Transverse colon (tissue), 4 donors: ENCODE results near the gene LAPTM5. TPM values are rescaled to one million over a fixed set of nuclear protein-coding genes. Genes with fewer than 3 reads are reported as not detected.

Experiments
- DNase-seq: peaks from one replicate; pipeline ENCODE4 v3.0.0-alpha.2; 2019
- H3K27ac ChIP-seq, 4 donors: fragments of 200-600 bp; sonication (generic); 2 replicates each; pipeline ENCODE4 v1.5.1; 2016 to 2018; ENCODE audit warnings: inconsistent platforms in 4 of 4
- H3K27me3 ChIP-seq: fragments of 200-600 bp; sonication (generic); 2 replicates; pipeline ENCODE4 v1.5.1; 2017; ENCODE audit warnings: inconsistent platforms
- H3K36me3 ChIP-seq, 4 donors: fragments of 200-600 bp; sonication (generic); 2 replicates each; pipeline ENCODE4 v1.5.1; 2017 to 2019; ENCODE audit warnings: inconsistent platforms in 4 of 4
- H3K4me1 ChIP-seq, 4 donors: fragments of 200-600 bp; sonication (generic); 2 replicates each; pipeline ENCODE4 v1.5.1; 2017 to 2020; ENCODE audit warnings: inconsistent platforms in 4 of 4
- H3K4me3 ChIP-seq, 4 donors: fragments of 200-600 bp; sonication (generic); 1 replicate in 1 of 4; 2 replicates in 3 of 4; pipeline versions ENCODE4 v1.5.1 to v1.6.1; 2017 to 2019; ENCODE audit warnings: inconsistent platforms in 4 of 4
- H3K9me3 ChIP-seq, 2 donors: fragments of 200-600 bp; sonication (generic); 2 replicates each; pipeline ENCODE4 v1.5.1; 2017 to 2019; ENCODE audit warnings: inconsistent platforms in 2 of 2
- EP300 ChIP-seq: sonication (generic); formaldehyde crosslinking; IDR thresholded peaks from one replicate; pipeline ENCODE4 v1.6.1; 2017; ENCODE audit warnings: antibody characterized with exemption, low read depth
- POLR2A ChIP-seq: fragments of 450-650 bp; IDR thresholded peaks from one replicate; pipeline ENCODE4 v1.6.1; 2016; ENCODE audit warnings: antibody characterized with exemption, mild to moderate bottlenecking, moderate library complexity
- POLR2AphosphoS5 ChIP-seq, 3 donors: sonication (generic); formaldehyde crosslinking; IDR thresholded peaks; one replicate each; pipeline ENCODE4 v1.6.1; 2016; ENCODE audit warnings: antibody characterized with exemption in 3 of 3
- WGBS, 2 donors: methylation state at CpG; one replicate each; pipeline ENCODE4 v1.1.5; 2018; ENCODE audit warnings: low coverage in 1 of 2; 5-methylcytosine and 5-hydroxymethylcytosine counted together
- in situ Hi-C, 4 donors: fragments of 200-750 bp; cut with MboI; loops; one replicate each; pipeline versions ENCODE4 v1.15.0 to v1.15.1; 2017; ENCODE audit warnings: low sequenced_read_pairs in 3 of 4, low pct_ligation_motif_present in 1 of 4, low pct_unique_long_range_greater_than_20kb in 1 of 4
- intact Hi-C: fragments of 100-400 bp; cut with DNase I; formaldehyde crosslinking; loops from one replicate; pipeline ENCODE4 v1.15.1; 2023; ENCODE audit warnings: low total_unique reads
- total RNA-seq, 4 donors: library from RNA; depleted of rRNA; stranded (reverse); fragments of >200 nt; gene quantifications; one replicate each; pipeline ENCODE4 v1.1.0, GENCODE V29; 2016
- TF ChIP-seq, protein P1 (sequence below), 5 experiments: fragments of 200-600 bp in 3 of 5; fragments of 450-650 bp in 2 of 5; sonication (generic) in 3 of 5; IDR thresholded peaks; 1 replicate in 2 of 5; 2 replicates in 3 of 5; pipeline ENCODE4 v1.5.1; 2016 to 2017; ENCODE audit warnings: antibody characterized with exemption in 5 of 5, inconsistent platforms in 3 of 5, mild to moderate bottlenecking in 2 of 5, moderate library complexity in 1 of 5

Gene LAPTM5
- total RNA-seq, 4 donors from 2014 or later, result 5.2 to 66.6 (median 34.5) TPM

DNA sequence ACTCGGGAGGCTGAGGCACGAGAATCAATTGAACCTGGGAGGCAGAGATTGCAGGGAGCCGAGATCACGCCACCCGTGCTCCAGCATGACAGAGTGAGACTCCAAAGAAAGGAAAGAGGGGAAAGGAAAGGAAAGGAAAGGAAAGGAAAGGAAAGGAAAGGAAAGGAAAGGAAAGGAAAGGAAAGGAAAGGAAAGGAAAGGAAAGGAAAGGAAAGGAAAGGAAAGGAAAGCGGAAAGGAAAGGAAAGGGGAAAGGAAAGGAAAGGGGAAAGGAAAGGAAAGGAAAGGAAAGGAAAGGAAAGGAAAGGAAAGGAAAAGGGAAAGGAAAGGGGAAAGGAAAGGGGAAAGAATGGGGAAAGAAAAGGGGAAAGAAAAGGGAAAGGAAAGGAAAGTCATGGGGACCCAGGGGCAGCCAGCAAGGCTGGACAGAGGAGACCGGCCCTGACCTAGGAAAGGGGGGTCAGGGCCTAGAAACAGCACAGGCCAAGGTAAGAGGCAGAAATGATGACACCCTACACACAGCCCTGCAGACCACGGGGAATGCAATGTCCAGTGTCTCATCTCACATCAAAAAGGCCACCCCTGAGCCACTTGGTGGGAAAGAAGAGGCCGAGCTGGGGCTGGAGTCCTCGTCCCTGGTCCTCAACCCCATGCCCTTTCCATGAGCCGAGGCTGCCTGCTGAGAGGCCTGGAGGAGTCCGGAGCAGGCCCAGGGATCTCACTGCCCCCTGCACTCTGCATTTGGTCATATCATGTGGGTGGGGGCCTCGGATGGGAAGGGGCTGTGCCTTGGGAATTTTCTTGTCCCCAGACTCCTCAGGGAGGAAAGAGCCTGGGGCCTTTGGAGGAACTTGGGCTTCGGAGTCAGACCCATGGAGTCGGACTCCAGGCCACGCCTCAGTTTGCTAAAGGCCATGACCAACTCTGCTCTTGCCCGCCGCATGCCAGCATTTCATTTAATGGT is 18.8 kb upstream of the LAPTM5 start:
- no peak overlapping the region for H3K4me3 ChIP-seq
- DNase-seq, result no peak
- in situ Hi-C loops, result loop anchor here (5.0 to 25.0 kb wide), 2 partner anchors 54 to 386 kb away; partner anchors contain the start of gene MATN1 (in 3 of the 4)

DNA sequence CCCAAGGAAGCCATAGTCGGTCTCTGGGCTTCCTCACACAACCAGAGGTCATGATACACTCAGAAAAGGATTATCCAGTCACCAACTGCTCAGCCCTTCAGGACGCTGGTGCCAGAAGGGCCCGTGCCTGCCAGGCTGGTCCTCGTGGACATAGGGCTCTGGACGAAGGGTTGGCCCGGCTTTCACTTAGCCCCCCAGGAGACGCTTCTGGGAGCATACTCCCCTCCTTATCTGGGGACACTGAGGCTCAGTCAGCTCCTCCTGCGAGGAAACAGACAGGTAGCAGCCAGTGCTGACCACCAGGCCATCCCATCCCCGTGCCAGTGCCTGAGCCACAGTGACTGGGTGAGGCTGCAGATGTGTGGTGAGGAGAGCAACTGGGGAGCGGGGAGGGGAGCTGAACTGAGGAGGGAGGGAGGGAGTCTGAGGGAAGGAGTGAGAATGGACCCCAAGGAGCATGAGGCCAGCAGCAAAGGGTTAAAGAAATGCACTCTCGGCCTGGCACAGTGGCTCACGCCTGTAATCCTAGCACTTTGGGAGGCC is 17.9 kb upstream of the LAPTM5 start:
- in situ Hi-C loops (loop anchor here (5.0 to 25.0 kb wide), 2 partner anchors 53 to 387 kb away; partner anchors contain the start of gene MATN1 (in 3 of the 4)), intact Hi-C loops (no loop called here)
- DNase-seq, result no peak
- Histone ChIP-seq H3K4me3 (no peak overlapping the region), H3K36me3 (no peaks in the 10 kb centered on the region), H3K4me1 (no peaks in the 10 kb centered on the region), H3K27me3 (no peaks in the 10 kb centered on the region), H3K27ac (no peak overlapping the region), H3K9me3 (no peaks in the 10 kb centered on the region)
- WGBS, 2 donors, result 90% methylated on average over 12 of the region's 12 CpGs; no CpG with 5 or more reads in 1 of the 2 donors
- TF ChIP-seq, protein P1, sequence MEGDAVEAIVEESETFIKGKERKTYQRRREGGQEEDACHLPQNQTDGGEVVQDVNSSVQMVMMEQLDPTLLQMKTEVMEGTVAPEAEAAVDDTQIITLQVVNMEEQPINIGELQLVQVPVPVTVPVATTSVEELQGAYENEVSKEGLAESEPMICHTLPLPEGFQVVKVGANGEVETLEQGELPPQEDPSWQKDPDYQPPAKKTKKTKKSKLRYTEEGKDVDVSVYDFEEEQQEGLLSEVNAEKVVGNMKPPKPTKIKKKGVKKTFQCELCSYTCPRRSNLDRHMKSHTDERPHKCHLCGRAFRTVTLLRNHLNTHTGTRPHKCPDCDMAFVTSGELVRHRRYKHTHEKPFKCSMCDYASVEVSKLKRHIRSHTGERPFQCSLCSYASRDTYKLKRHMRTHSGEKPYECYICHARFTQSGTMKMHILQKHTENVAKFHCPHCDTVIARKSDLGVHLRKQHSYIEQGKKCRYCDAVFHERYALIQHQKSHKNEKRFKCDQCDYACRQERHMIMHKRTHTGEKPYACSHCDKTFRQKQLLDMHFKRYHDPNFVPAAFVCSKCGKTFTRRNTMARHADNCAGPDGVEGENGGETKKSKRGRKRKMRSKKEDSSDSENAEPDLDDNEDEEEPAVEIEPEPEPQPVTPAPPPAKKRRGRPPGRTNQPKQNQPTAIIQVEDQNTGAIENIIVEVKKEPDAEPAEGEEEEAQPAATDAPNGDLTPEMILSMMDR (IDR thresholded peaks at IDR 0.05), result no peak
- TF ChIP-seq POLR2A, result no peak
- TF ChIP-seq POLR2AphosphoS5 (IDR thresholded peaks at IDR 0.05), result no peak

More for the DNA sequence above, 18.8 kb upstream of the LAPTM5 start:
- intact Hi-C loops, result no loop called here
- no peaks in the 10 kb centered on the region for H3K4me1 ChIP-seq
- no peak overlapping the region for H3K27ac ChIP-seq
- H3K27me3 ChIP-seq, result no peaks in the 10 kb centered on the region
- H3K9me3 ChIP-seq, result no peaks in the 10 kb centered on the region
- TF ChIP-seq POLR2AphosphoS5 (IDR thresholded peaks at IDR 0.05) (no peak), EP300 (no peak), POLR2A (no peak)
- TF ChIP-seq, protein P1 (IDR thresholded peaks at IDR 0.05), result no peak
- no peaks in the 10 kb centered on the region for H3K36me3 ChIP-seq
- WGBS, 2 donors, result 81 to 93% methylated on average over 2 to 17 of the region's 18 CpGs

DNA sequence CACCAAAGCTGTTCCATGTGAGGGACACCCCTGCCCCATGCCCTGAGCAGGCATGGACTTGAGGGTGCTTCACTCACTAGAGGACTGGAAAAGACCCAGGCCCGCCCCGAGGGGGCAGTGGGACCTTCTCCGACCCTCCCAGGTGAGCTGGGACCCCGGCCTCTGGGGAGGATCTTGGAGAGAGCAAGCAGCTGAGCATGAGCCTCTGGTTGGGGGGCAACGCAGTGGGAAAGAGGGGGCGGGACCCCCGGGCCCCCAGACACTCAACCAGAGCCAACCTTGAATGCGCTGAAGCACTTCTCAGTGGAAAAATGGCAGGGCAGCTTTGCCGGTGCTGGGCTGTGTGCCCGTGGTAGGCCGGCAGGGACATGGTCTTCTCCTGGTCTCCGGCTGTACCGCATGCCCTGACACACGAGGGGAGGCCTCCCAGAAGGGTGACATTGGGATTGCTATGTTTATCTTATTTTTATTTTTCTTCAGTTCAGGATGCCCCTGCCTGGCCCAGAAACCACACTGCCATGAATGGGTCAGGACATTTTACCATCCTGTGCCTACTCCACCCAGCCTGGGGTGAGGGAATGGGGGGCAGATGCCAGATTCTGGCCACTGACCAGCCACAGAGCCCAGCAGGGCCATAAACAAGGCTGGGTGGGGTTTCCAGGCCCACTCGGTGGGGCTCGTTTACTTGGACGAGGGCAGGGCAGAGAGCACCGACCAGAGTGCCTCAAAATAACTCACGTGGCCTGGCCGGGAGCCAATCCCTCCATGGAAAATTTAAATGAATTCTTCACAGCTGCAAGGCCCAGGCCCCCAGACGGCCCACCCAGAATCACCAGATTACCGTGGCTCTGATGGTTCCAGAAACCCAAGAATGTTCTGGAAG is 17.2 kb upstream of the LAPTM5 start:
- H3K27me3 ChIP-seq, result no peaks in the 10 kb centered on the region
- 68% methylated on average over 21 of the region's 22 CpGs; no CpG with 5 or more reads in 1 of the 2 donors for WGBS, 2 donors
- no peak overlapping the region for H3K27ac ChIP-seq
- H3K4me3 ChIP-seq, result no peak overlapping the region
- DNase-seq, result no peak
- H3K4me1 ChIP-seq, result no peaks in the 10 kb centered on the region
- intact Hi-C loops, result no loop called here
- no peaks in the 10 kb centered on the region for H3K9me3 ChIP-seq
- in situ Hi-C loops, result loop anchor here (5.0 to 25.0 kb wide), 3 partner anchors 47 to 388 kb away; partner anchors contain the start of gene MATN1 (in 3 of the 4)
- TF ChIP-seq, protein P1 (IDR thresholded peaks at IDR 0.05), result no peak
- TF ChIP-seq POLR2A, result no peak
- no peak for TF ChIP-seq POLR2AphosphoS5 (IDR thresholded peaks at IDR 0.05)
- no peak for TF ChIP-seq EP300
- H3K36me3 ChIP-seq, result no peaks in the 10 kb centered on the region
